HepG2 (cell line): ENCODE results near the gene KDM8. TPM values are rescaled to one million over a fixed set of nuclear protein-coding genes. Genes with fewer than 3 reads are reported as not detected.

Source experiments
- DPF2 ChIP-seq: sonication (generic); formaldehyde crosslinking; IDR thresholded peaks from 2 replicates; pipeline ENCODE4 v1.4.0; 2020; ENCODE audit warnings: mild to moderate bottlenecking, low read depth, missing genetic modification reagents, borderline replicate concordance
- EP300 ChIP-seq, 3 experiments: sonication (generic) in 1 of 3; formaldehyde crosslinking in 1 of 3; IDR thresholded peaks; 2 replicates each; pipeline versions ENCODE4 v1.5.1 to v1.6.1; 2011 to 2020; ENCODE audit warnings: low read depth in 2 of 3, low read length in 2 of 3, borderline replicate concordance in 1 of 3, improper control_type of control experiment in 1 of 3, mild to moderate bottlenecking in 1 of 3, missing genetic modification reagents in 1 of 3, moderate library complexity in 1 of 3
- FOXP1 ChIP-seq, 2 experiments: fragments of 450-650 bp in 1 of 2; IDR thresholded peaks; 2 replicates each; pipeline ENCODE4 v1.6.1; 2017 to 2018; ENCODE audit warnings: antibody characterized with exemption in 1 of 2
- HDAC1 ChIP-seq: sonication (generic); formaldehyde crosslinking; IDR thresholded peaks from 2 replicates; pipeline ENCODE4 v1.5.1; 2020; ENCODE audit warnings: mild to moderate bottlenecking, missing genetic modification reagents
- KDM2A ChIP-seq: sonication (generic); formaldehyde crosslinking; IDR thresholded peaks from 2 replicates; pipeline ENCODE4 v1.4.0; 2020; ENCODE audit warnings: low read depth, missing genetic modification reagents, borderline replicate concordance
- PHF20 ChIP-seq: sonication (generic); formaldehyde crosslinking; IDR thresholded peaks from 2 replicates; pipeline ENCODE4 v1.5.0; 2020; ENCODE audit warnings: mild to moderate bottlenecking, missing genetic modification reagents
- PRPF4 ChIP-seq: fragments of 200-400 bp; formaldehyde crosslinking; IDR thresholded peaks from 2 replicates; pipeline ENCODE4 v1.6.1; 2016; ENCODE audit warnings: low read length, low read depth; ENCODE audit not compliant: poor library complexity, severe bottlenecking
- RARA ChIP-seq: IDR thresholded peaks from 2 replicates; pipeline ENCODE4 v1.6.1; 2016; ENCODE audit warnings: missing genetic modification reagents, missing compliant biosample characterization
- RELA ChIP-seq: sonication (generic); formaldehyde crosslinking; IDR thresholded peaks from 2 replicates; pipeline ENCODE4 v1.4.0; 2020; ENCODE audit warnings: missing genetic modification reagents
- RXRB ChIP-seq: IDR thresholded peaks from 2 replicates; pipeline ENCODE4 v1.6.1; 2016; ENCODE audit warnings: borderline replicate concordance, missing genetic modification reagents, missing compliant biosample characterization
- SALL1 ChIP-seq: sonication (generic); formaldehyde crosslinking; IDR thresholded peaks from 2 replicates; pipeline ENCODE4 v1.8.0; 2022; ENCODE audit warnings: mild to moderate bottlenecking, missing genetic modification reagents
- SMAD3 ChIP-seq: sonication (generic); formaldehyde crosslinking; IDR thresholded peaks from 2 replicates; pipeline ENCODE4 v1.4.0; 2020; ENCODE audit warnings: missing genetic modification reagents
- SMYD3 ChIP-seq: sonication (generic); formaldehyde crosslinking; IDR thresholded peaks from 2 replicates; pipeline ENCODE4 v1.8.1; 2023; ENCODE audit warnings: mild to moderate bottlenecking, missing genetic modification reagents
- SOX5 ChIP-seq: IDR thresholded peaks from 2 replicates; pipeline ENCODE4 v1.6.1; 2016; ENCODE audit warnings: borderline replicate concordance
- TAF1 ChIP-seq: sonication (generic); formaldehyde crosslinking; IDR thresholded peaks from 2 replicates; pipeline ENCODE4 v1.4.0; 2020; ENCODE audit warnings: missing genetic modification reagents
- ZNF564 ChIP-seq: sonication (generic); formaldehyde crosslinking; IDR thresholded peaks from 2 replicates; pipeline ENCODE4 v1.8.1; 2023; ENCODE audit warnings: mild to moderate bottlenecking, missing genetic modification reagents
- ZNF713 ChIP-seq: sonication (generic); formaldehyde crosslinking; IDR thresholded peaks from 2 replicates; pipeline ENCODE4 v1.4.0; 2020; ENCODE audit warnings: mild to moderate bottlenecking, missing genetic modification reagents
- polyA plus RNA-seq, 8 experiments: library from polyadenylated mRNA; depleted of rRNA in 3 of 8; stranded (reverse) in 7 of 8; unstranded in 1 of 8; fragments of >200 nt; fragmentation: Illumina TruSeq in 4 of 8; extraction: Trizol in 4 of 8; gene quantifications; 2 replicates each; pipeline versions ENCODE4 v1.2.1 to v1.2.3, GENCODE V29; 2011 to 2016; ENCODE audit warnings: low read depth in 4 of 8, missing spikeins in 1 of 8, mixed read lengths in 1 of 8; ENCODE audit not compliant: insufficient read depth in 1 of 8
- total RNA-seq, 5 experiments: library from RNA; depleted of rRNA; stranded (reverse); fragments of >200 nt; fragmentation: Illumina TruSeq; extraction: Trizol; gene quantifications; 2 replicates each; pipeline ENCODE4 v1.2.3, GENCODE V29; 2016; ENCODE audit warnings: low read depth in 1 of 5
- TF ChIP-seq, protein P1 (sequence below): sonication (generic); formaldehyde crosslinking; IDR thresholded peaks from 2 replicates; pipeline ENCODE4 v1.5.0; 2020; ENCODE audit warnings: mild to moderate bottlenecking, missing genetic modification reagents, borderline replicate concordance
- TF ChIP-seq, protein P2 (sequence below): sonication (generic); formaldehyde crosslinking; IDR thresholded peaks from 2 replicates; pipeline ENCODE4 v1.9.0; 2021; ENCODE audit warnings: missing genetic modification reagents, mild to moderate bottlenecking, borderline replicate concordance
- TF ChIP-seq, protein P3 (sequence below): sonication (generic); formaldehyde crosslinking; IDR thresholded peaks from 2 replicates; pipeline ENCODE4 v1.4.0; 2020; ENCODE audit warnings: missing genetic modification reagents, mild to moderate bottlenecking, borderline replicate concordance
- TF ChIP-seq, protein P4 (sequence below): sonication (generic); formaldehyde crosslinking; IDR thresholded peaks from 2 replicates; pipeline ENCODE4 v1.4.0; 2020; ENCODE audit warnings: missing genetic modification reagents
- TF ChIP-seq, protein P5 (sequence below), 2 experiments: sonication (generic) in 1 of 2; formaldehyde crosslinking in 1 of 2; IDR thresholded peaks; 2 replicates each; pipeline versions ENCODE4 v1.4.0 to v1.6.1; 2018 to 2020; ENCODE audit warnings: missing genetic modification reagents in 2 of 2, borderline replicate concordance in 1 of 2, low read depth in 1 of 2, mild to moderate bottlenecking in 1 of 2, missing biosample characterization in 1 of 2

The KDM8 gene
- total and polyA plus RNA-seq, 2 of the 13 experiments (the other 11 are each of a cell fraction or from before 2014, with no cell fraction given), result 3.3 to 8.6 TPM

DNA sequence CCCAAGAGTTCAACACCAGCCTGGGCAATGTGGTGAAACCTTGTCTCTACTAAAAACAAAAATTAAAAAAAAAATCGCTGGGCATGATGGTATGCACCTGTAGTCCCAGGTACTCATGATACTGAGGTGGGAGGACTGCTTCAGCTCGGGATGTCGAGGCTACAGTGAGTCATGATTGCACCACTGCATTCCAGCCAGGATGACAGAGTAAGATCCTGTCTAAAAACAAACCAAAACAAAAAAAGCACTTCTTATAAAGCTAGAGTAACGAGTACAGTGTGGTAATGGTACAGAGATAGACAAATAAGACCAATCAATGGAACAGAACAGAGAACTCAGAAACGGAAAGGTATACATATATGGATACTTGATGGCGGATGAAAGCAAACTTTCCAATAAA is 60.8 kb downstream of the KDM8 start (continued):
- TF ChIP-seq, protein P1, sequence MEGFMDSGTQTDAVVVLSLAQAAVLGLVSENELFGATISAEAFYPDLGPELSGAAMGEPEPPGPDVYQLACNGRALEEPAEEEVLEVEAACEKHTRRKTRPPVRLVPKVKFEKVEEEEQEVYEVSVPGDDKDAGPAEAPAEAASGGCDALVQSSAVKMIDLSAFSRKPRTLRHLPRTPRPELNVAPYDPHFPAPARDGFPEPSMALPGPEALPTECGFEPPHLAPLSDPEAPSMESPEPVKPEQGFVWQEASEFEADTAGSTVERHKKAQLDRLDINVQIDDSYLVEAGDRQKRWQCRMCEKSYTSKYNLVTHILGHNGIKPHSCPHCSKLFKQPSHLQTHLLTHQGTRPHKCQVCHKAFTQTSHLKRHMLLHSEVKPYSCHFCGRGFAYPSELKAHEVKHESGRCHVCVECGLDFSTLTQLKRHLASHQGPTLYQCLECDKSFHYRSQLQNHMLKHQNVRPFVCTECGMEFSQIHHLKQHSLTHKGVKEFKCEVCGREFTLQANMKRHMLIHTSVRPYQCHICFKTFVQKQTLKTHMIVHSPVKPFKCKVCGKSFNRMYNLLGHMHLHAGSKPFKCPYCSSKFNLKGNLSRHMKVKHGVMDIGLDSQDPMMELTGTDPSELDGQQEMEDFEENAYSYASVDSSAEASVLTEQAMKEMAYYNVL, result no peak
- TF ChIP-seq, protein P2, sequence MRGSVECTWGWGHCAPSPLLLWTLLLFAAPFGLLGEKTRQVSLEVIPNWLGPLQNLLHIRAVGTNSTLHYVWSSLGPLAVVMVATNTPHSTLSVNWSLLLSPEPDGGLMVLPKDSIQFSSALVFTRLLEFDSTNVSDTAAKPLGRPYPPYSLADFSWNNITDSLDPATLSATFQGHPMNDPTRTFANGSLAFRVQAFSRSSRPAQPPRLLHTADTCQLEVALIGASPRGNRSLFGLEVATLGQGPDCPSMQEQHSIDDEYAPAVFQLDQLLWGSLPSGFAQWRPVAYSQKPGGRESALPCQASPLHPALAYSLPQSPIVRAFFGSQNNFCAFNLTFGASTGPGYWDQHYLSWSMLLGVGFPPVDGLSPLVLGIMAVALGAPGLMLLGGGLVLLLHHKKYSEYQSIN, result no peak
- TF ChIP-seq, protein P3, sequence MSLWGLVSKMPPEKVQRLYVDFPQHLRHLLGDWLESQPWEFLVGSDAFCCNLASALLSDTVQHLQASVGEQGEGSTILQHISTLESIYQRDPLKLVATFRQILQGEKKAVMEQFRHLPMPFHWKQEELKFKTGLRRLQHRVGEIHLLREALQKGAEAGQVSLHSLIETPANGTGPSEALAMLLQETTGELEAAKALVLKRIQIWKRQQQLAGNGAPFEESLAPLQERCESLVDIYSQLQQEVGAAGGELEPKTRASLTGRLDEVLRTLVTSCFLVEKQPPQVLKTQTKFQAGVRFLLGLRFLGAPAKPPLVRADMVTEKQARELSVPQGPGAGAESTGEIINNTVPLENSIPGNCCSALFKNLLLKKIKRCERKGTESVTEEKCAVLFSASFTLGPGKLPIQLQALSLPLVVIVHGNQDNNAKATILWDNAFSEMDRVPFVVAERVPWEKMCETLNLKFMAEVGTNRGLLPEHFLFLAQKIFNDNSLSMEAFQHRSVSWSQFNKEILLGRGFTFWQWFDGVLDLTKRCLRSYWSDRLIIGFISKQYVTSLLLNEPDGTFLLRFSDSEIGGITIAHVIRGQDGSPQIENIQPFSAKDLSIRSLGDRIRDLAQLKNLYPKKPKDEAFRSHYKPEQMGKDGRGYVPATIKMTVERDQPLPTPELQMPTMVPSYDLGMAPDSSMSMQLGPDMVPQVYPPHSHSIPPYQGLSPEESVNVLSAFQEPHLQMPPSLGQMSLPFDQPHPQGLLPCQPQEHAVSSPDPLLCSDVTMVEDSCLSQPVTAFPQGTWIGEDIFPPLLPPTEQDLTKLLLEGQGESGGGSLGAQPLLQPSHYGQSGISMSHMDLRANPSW (CRISPR knock-in tag), result no peak
- TF ChIP-seq PRPF4, result no peak
- no peak for TF ChIP-seq PHF20
- TF ChIP-seq SMYD3 (CRISPR knock-in tag), result no peak
- peak; percentile 75; the same call in 1 of the 2 replicates for TF ChIP-seq RXRB (CRISPR knock-in tag)
- TF ChIP-seq, protein P4, sequence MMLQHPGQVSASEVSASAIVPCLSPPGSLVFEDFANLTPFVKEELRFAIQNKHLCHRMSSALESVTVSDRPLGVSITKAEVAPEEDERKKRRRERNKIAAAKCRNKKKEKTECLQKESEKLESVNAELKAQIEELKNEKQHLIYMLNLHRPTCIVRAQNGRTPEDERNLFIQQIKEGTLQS (CRISPR knock-in tag), result peak; percentile 97
- 0 out of 2 replicates have a peak, but pooled peaks have one; percentile 59 for TF ChIP-seq SMAD3 (CRISPR knock-in tag)
- TF ChIP-seq HDAC1, result peak; percentile 37; the same call in 1 of the 2 replicates
- no peak for TF ChIP-seq TAF1 (CRISPR knock-in tag)
- no peak for TF ChIP-seq ZNF713 (CRISPR knock-in tag)
- peak; percentile 67 for TF ChIP-seq DPF2
- TF ChIP-seq, protein P5, sequence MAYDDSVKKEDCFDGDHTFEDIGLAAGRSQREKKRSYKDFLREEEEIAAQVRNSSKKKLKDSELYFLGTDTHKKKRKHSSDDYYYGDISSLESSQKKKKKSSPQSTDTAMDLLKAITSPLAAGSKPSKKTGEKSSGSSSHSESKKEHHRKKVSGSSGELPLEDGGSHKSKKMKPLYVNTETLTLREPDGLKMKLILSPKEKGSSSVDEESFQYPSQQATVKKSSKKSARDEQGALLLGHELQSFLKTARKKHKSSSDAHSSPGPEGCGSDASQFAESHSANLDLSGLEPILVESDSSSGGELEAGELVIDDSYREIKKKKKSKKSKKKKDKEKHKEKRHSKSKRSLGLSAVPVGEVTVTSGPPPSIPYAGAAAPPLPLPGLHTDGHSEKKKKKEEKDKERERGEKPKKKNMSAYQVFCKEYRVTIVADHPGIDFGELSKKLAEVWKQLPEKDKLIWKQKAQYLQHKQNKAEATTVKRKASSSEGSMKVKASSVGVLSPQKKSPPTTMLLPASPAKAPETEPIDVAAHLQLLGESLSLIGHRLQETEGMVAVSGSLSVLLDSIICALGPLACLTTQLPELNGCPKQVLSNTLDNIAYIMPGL (CRISPR knock-in tag; IDR thresholded peaks at IDR 0.05; ENCODE audit: borderline replicate concordance in 1 of 2, low read depth in 1 of 2), result no peak
- no peak for TF ChIP-seq RELA
- TF ChIP-seq RARA, result peak; percentile 63
- TF ChIP-seq KDM2A (CRISPR knock-in tag), result 0 out of 2 replicates have a peak, but pooled peaks have one; percentile 21
- peak; percentile 30; the same call in 1 of the 2 replicates for TF ChIP-seq SALL1 (CRISPR knock-in tag)
- TF ChIP-seq ZNF564, result no peak
- TF ChIP-seq EP300 (IDR thresholded peaks at IDR 0.05; ENCODE audit: low read depth in 2 of 2, low read length in 2 of 2), result peak; percentile 63 to 77; a peak in 2 of 4 replicates
- peak; percentile 57; the same call in 1 of the 2 replicates for TF ChIP-seq EP300 (CRISPR knock-in tag; IDR thresholded peaks at IDR 0.05; ENCODE audit: borderline replicate concordance)
- TF ChIP-seq FOXP1 (IDR thresholded peaks at IDR 0.05), result no peak
- peak; percentile 45; the same call in 1 of the 2 replicates for TF ChIP-seq FOXP1 (CRISPR knock-in tag; IDR thresholded peaks at IDR 0.05)
- TF ChIP-seq SOX5 (CRISPR knock-in tag), result peak; percentile 57; the same call in 1 of the 2 replicates
